SHP77 treated with DMSO at 0.1 percent for 48 hours (cell line): ENCODE data around the gene TEDC2.
"Not testable (repeated sequence)": the region's sequence is repeated elsewhere in the genome, so short reads cannot be mapped to it uniquely, and the experiment has no call there.

Experiments
- DNase-seq: peaks from one replicate; lab custom pipeline; 2025; lab: John Stamatoyannopoulos, UW

The TEDC2 gene

GRCh38 chr16:2477327-2477726 is 17.4 kb downstream of the TEDC2 start:
- no peak for DNase-seq

- no peak for DNase-seq
These were observed 18.4 kb downstream of the TEDC2 start for GRCh38 chr16:2478279-2478678.

GRCh38 chr16:2479996-2480395 is 20.1 kb downstream of the TEDC2 start:
- DNase-seq, result not testable (repeated sequence)

- DNase-seq, result no peak
These were observed 21.0 kb downstream of the TEDC2 start for GRCh38 chr16:2480948-2481347.

- no peak for DNase-seq
These were observed 21.8 kb downstream of the TEDC2 start for GRCh38 chr16:2481676-2482075.

GRCh38 chr16:2482249-2482648 is 22.3 kb downstream of the TEDC2 start:
- DNase-seq, result no peak

- DNase-seq, result no peak
These were observed 23.0 kb downstream of the TEDC2 start for GRCh38 chr16:2482708-2483534.

GRCh38 chr16:2483939-2484897 is 24.3 kb downstream of the TEDC2 start:
- no peak for DNase-seq

GRCh38 chr16:2484898-2485508 is 25.1 kb downstream of the TEDC2 start:
- DNase-seq, result no peak

GRCh38 chr16:2485811-2486507 is 26.1 kb downstream of the TEDC2 start:
- DNase-seq, result no peak

GRCh38 chr16:2486645-2487516 is 27.0 kb downstream of the TEDC2 start:
- no peak for DNase-seq

GRCh38 chr16:2487517-2487842 is 27.6 kb downstream of the TEDC2 start:
- DNase-seq, result no peak

- DNase-seq, result no peak
These were observed 28.1 kb downstream of the TEDC2 start for GRCh38 chr16:2487903-2488531.

GRCh38 chr16:2489581-2489980 is 29.7 kb downstream of the TEDC2 start:
- DNase-seq, result no peak

GRCh38 chr16:2490190-2491105 is 30.5 kb downstream of the TEDC2 start:
- no peak for DNase-seq

- no peak for DNase-seq
These were observed 32.4 kb downstream of the TEDC2 start for GRCh38 chr16:2492292-2492691.

GRCh38 chr16:2493605-2494004 is 33.7 kb downstream of the TEDC2 start:
- DNase-seq, result no peak

GRCh38 chr16:2494616-2495015 is 34.7 kb downstream of the TEDC2 start:
- no peak for DNase-seq

GRCh38 chr16:2495041-2495440 is 35.1 kb downstream of the TEDC2 start:
- DNase-seq, result no peak
